Stimulated activated CD4-positive, alpha-beta T cell treated with anti-CD3 and anti-CD28 coated beads, Interleukin-2, amount 100 ng/mL, for 48 hours (primary cell): ENCODE data around the gene ZKSCAN4.

ENCODE experiments used
- DNase-seq, 2 donors: peaks; one replicate each; pipeline ENCODE4 v3.0.0-alpha.2; 2020

Gene ZKSCAN4

GRCh38 chr6:28252009-28252975 lies at the start of gene ZKSCAN4:
Gene ZKSCAN4 (minus strand): TSS chr6:28252269. CDS start chr6:28251980, 289 bp downstream.
- DNase-seq, result peak; percentile 77 to 83

GRCh38 chr6:28296520-28297060 lies 44.5 kb upstream of the ZKSCAN4 start:
- no peak for DNase-seq

- no peak for DNase-seq
Measured at GRCh38 chr6:28295326-28295725, 43.3 kb upstream of the ZKSCAN4 start.

GRCh38 chr6:28291573-28291972 lies 39.5 kb upstream of the ZKSCAN4 start:
- DNase-seq, result no peak

GRCh38 chr6:28282926-28283325 lies 30.9 kb upstream of the ZKSCAN4 start:
- no peak for DNase-seq

DNA sequence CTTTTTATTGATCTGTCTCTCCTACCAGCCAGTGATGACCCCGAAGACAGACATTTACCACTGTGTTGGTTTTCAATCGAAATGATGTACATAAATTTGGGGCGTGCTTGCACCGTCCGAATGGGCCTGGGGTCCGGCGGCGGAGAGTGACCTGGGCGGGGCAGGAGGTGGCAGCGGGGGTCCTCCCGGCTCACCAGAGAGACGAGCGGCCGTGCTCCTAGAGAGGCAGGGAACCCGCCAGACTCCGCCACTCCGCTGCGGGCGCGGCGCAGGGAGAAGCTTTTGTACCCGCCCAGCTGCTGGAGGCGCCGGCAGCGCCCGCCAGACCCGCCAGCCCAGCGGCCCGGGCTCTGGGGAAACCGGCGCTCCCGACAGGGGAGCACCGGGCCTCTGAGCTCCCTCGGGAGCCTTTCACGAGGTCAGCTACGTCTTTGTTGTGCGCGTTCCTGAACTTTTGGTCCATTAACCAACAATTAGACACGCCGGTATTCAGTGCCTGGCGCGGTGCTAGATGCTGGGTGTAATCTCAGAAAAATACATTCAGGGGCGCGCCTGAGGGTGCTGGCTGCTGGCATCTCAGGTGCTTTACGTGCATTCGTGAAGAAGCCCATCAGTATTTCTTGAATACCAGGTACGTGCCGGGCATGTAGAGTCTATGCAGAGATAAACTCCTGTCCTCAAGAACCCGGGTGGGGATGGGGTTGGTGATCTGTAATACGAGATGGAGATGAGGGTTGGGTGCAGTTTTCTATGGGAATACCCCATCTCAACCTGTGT lies 29.4 kb upstream of the ZKSCAN4 start, which contains the start of gene PGBD1:
PGBD1 (plus strand) TSS at position 285 of the 777 bp plus-strand sequence. CDS start 2,242 bp downstream, outside the sequence.
- peak; percentile 53 to 56 for DNase-seq

- DNase-seq, result no peak
Measured at GRCh38 chr6:28280595-28281287, 28.7 kb upstream of the ZKSCAN4 start.

GRCh38 chr6:28277746-28278145 lies 25.7 kb upstream of the ZKSCAN4 start:
- no peak for DNase-seq

DNA sequence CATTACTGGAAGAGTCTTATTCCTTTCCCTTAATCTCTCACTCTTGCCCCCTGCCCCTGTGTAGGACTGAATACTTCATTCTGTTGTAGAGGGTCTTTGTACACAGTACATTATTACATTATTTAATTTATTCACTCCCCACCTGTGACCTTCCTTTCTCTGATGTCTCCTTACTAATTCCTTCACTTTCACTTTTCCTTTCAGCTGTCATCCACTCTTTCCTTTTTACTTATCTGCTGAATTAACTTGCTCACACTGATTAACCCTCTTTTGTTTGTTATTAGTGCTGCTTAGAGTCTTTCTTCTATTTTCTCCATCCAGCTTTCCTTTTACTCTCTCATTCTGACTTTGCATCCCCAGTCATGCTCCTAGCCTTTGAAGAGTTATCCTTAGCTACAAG lies 22.8 kb upstream of the ZKSCAN4 start:
- DNase-seq, result no peak

GRCh38 chr6:28269492-28269891 lies 17.4 kb upstream of the ZKSCAN4 start:
- no peak for DNase-seq

- no peak for DNase-seq
Measured at GRCh38 chr6:28267695-28268059, 15.6 kb upstream of the ZKSCAN4 start.

DNA sequence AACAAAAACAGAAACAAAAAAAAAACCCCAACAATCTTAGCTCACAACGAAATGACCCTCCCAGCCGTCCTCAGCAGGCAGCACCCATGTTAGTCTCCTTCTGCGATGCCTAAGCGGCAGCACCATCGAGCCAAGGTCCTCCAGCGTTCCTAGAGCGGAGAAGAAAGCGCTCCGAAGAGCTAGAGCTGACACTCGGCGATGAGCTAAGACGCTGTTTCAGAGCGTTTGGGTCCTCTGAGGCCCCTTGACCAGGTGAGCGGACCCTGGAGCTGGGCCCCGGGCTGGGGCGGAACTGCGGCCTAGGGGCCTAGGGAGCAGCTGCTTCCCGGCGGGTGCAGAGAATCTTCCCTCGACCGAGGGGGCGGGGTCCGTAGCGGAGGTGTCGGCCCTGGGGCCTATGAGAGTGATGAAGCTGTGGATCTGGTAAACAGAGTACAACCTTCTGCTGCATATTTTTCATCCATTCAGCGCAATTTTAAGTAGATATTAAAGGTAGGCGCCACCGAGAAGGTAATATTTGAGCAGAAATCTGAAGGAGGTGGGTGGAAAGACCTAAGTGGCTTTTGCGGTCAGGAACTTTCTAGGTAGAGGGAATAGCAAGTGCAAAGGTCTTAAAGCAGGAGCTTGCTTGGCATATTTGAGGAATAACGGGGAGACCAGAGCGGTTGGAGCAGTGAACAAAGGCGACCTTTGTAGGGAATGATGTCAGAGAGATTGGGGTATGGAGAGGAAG lies 15.1 kb upstream of the ZKSCAN4 start, which contains the start of gene ZSCAN26:
ZSCAN26 (plus strand) TSS at position 182 of the 733 bp plus-strand sequence. CDS start 4,777 bp downstream, outside the sequence.
- peak; percentile 70 to 78 for DNase-seq

- no peak for DNase-seq
Measured at GRCh38 chr6:28266563-28266961, 14.5 kb upstream of the ZKSCAN4 start.

GRCh38 chr6:28264834-28265401 lies 12.8 kb upstream of the ZKSCAN4 start:
- DNase-seq, result no peak

DNA sequence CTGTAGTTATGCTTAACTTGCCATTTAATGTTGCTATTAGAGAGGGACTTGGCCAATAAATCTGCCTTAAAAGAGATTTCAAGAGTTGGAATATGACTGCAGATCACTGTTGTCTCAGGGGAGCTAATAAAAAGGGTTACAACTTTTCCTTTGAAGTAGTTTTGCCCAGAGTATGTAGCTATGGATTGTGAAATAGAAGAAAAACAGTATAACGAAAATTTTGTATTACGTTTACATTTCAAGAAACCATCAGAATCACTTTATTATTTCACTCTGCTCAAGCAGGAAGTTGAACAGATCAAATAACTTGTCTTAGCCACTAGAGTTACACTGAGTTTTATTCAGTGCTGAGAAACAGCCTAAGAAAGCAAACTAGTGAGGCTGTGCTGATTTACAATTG lies 11.9 kb upstream of the ZKSCAN4 start:
- DNase-seq, result no peak

DNA sequence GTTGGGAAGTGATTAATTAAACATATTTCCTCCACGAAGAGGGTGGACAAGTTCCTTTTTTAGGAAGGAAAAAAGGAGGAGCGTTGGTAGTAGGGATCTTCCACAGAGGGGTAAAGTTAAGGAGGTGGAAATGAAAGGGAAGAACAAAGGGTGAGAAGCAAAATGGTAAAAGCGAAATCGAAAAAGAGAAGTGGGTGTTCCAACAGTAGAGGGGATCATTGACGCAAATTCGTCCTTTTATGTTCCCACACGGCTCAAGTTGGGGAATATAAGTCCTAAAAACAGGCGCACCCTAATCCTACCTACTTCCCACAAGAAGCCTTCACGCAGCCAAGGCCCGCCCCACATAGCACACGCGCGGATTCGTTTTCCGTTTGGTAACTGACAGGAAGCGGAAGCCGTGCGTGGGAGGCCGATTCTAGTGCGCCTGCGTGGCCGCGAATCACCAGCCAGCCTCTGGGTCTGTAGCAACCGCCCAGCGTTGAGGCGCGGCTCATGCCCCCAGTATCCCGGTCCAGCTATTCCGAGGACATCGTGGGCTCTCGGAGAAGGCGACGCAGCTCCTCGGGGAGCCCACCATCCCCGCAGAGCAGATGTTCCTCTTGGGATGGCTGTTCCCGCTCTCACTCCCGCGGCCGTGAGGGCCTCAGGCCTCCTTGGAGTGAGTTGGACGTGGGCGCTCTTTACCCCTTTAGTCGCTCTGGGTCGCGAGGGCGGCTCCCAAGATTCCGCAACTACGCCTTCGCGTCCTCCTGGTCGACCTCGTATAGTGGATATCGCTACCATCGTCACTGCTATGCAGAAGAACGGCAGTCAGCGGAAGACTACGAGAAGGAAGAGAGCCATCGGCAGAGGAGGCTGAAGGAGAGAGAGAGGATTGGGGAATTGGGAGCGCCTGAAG lies 7.1 kb upstream of the ZKSCAN4 start, which contains the start of gene NKAPL:
NKAPL (plus strand) TSS at position 421 of the 901 bp plus-strand sequence; CDS start at position 496, 75 bp downstream.
- DNase-seq, result peak; percentile 41 to 69

DNA sequence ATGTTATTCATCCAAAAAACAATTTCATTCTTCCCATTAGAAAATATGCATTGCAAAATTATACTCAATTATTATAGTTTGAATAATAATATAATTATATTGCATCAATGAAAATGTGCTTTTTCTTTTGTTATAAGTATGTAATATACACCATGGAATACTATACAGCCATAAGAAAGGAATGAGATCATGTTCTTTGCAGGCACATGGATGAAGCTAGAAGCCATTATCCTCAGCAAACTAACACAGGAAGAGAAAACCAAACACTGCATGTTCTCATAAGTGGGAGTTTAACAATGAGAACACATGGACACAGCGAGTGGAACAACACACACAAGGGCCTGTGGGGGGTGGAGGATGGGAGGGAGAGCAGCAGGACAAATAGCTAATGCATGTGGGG lies 5.0 kb upstream of the ZKSCAN4 start:
- DNase-seq, result no peak

DNA sequence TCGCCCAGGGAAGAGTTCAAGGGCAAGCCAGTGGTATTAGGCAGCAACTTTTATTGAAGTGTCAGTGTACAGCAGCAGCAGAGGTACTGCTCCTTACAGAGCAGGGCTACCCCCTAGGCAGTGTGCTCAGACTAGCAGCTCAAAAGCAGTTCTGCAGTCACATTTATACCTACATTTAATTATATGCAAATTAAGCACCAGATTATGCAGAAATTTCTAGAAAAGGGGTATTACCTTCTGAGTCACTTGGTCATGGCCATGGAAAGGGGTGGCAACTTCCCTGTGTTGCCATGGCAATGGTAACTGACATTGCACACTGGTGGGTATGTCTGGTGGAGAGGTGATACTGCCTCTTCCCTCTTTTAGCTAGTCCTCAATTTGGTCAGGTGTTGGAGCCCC lies 2.1 kb upstream of the ZKSCAN4 start:
- DNase-seq, result no peak

- peak in 1 of 2 donors; percentile 13 for DNase-seq
Measured at GRCh38 chr6:28251661-28252008, 434 bp downstream of the ZKSCAN4 start.

GRCh38 chr6:28250747-28251146 lies 1.3 kb downstream of the ZKSCAN4 start:
- DNase-seq, result no peak
